PC-3 (cell line): ENCODE results near the gene CEACAM7. TPM values are rescaled to one million over a fixed set of nuclear protein-coding genes. Genes with fewer than 3 reads are reported as not detected.

ENCODE experiments used
- ATAC-seq: fragments of 200-7000 bp; cut with Tn5 transposase; 2 replicates; pipeline ENCODE4 v1.9.1; 2020; ENCODE audit warnings: mild to moderate bottlenecking, moderate library complexity
- BruUV-seq: library from RNA; stranded (reverse); fragments of 400-500 nt; replicated peaks from 2 replicates; lab custom pipeline; 2021; lab: Mats Ljungman, UMichigan
- CTCF ChIA-PET: fragments of 300-600 bp; sonication (Branson Sonifier 250); formaldehyde crosslinking; loops from one replicate; lab custom pipeline; 2022; ENCODE audit warnings: antibody characterized with exemption; lab: Charles Lee
- POLR2A ChIA-PET: fragments of 300-600 bp; sonication (Branson Sonifier 250); formaldehyde crosslinking; loops from one replicate; lab custom pipeline; 2022; ENCODE audit warnings: antibody characterized with exemption; ENCODE audit not compliant: unreplicated experiment; lab: Charles Lee
- DNase-seq: peaks from one replicate; pipeline ENCODE4 v3.0.0-alpha.2; 2015
- H2AFZ ChIP-seq: fragments of 300-600 bp; sonication (generic); 2 replicates; pipeline ENCODE4 v1.6.0; 2016; ENCODE audit warnings: antibody characterized with exemption, low read length
- H3F3A ChIP-seq: fragments of 300-600 bp; sonication (generic); one replicate; pipeline ENCODE4 v1.6.0; 2017; ENCODE audit warnings: antibody characterized with exemption, low read length, control low read depth, mild to moderate bottlenecking; ENCODE audit not compliant: unreplicated experiment
- H3K27ac ChIP-seq: fragments of 300-600 bp; sonication (generic); 2 replicates; pipeline ENCODE4 v1.5.1; 2016; ENCODE audit warnings: mild to moderate bottlenecking, low read length
- H3K27me3 ChIP-seq: fragments of 300-600 bp; sonication (generic); 2 replicates; pipeline ENCODE4 v1.6.1; 2016; ENCODE audit warnings: low read length, mixed read lengths
- H3K36me3 ChIP-seq: fragments of 300-600 bp; sonication (generic); 2 replicates; pipeline ENCODE4 v1.6.1; 2016; ENCODE audit warnings: low read depth, mixed run types, low read length, mixed read lengths
- H3K4me1 ChIP-seq: fragments of 300-600 bp; sonication (generic); 2 replicates; pipeline ENCODE4 v1.5.1; 2016; ENCODE audit warnings: low read length; ENCODE audit not compliant: insufficient read depth
- H3K4me2 ChIP-seq: fragments of 300-600 bp; sonication (generic); 2 replicates; pipeline ENCODE4 v1.6.0; 2016; ENCODE audit warnings: low read length
- H3K4me3 ChIP-seq: fragments of 300-600 bp; sonication (generic); 2 replicates; pipeline ENCODE4 v1.5.1; 2016; ENCODE audit warnings: mild to moderate bottlenecking, low read length, mixed read lengths
- H3K79me2 ChIP-seq: fragments of 300-600 bp; sonication (generic); 2 replicates; pipeline ENCODE4 v1.6.1; 2017; ENCODE audit warnings: low read length, mixed read lengths
- H3K9ac ChIP-seq: fragments of 300-600 bp; sonication (generic); 2 replicates; pipeline ENCODE4 v1.6.0; 2016; ENCODE audit warnings: mild to moderate bottlenecking, low read length
- H3K9me2 ChIP-seq: fragments of 300-600 bp; sonication (generic); replicated peaks from 2 replicates; pipeline ENCODE4 v1.6.1; 2016; ENCODE audit warnings: mixed run types, low read length, mixed read lengths
- H3K9me3 ChIP-seq: fragments of 300-600 bp; sonication (generic); 2 replicates; pipeline ENCODE4 v1.6.1; 2016; ENCODE audit warnings: low read length, mixed read lengths
- H4K20me1 ChIP-seq: fragments of 300-600 bp; sonication (generic); 2 replicates; pipeline ENCODE4 v1.6.1; 2016; ENCODE audit warnings: low read length, mixed read lengths
- EZH2 ChIP-seq: fragments of 300-600 bp; sonication (generic); IDR thresholded peaks from one replicate; pipeline ENCODE4 v1.6.1; 2017; ENCODE audit warnings: antibody characterized with exemption, mild to moderate bottlenecking, low read length; ENCODE audit not compliant: unreplicated experiment
- EZH2phosphoT487 ChIP-seq: fragments of 300-600 bp; sonication (generic); IDR thresholded peaks from 2 replicates; pipeline ENCODE4 v1.6.1; 2018; ENCODE audit warnings: mild to moderate bottlenecking, antibody characterized with exemption, low read length, borderline replicate concordance
- intact Hi-C: fragments of 100-400 bp; cut with micrococcal nuclease; formaldehyde crosslinking; loops from 2 replicates; pipeline ENCODE4 v1.9.0; 2023
- total RNA-seq: library from RNA; depleted of rRNA; stranded (reverse); fragments of >200 nt; gene quantifications from 2 replicates; pipeline ENCODE4 v1.2.3, GENCODE V29; 2014
- TF ChIP-seq, protein P1 (sequence below): fragments of 300-600 bp; sonication (generic); conservative IDR thresholded peaks from 2 replicates; pipeline ENCODE4 v1.5.1; 2017; ENCODE audit warnings: antibody characterized with exemption, low read depth, mild to moderate bottlenecking, low read length

Gene CEACAM7
- total RNA-seq, 1 experiment from 2014 or later, result not detected

DNA sequence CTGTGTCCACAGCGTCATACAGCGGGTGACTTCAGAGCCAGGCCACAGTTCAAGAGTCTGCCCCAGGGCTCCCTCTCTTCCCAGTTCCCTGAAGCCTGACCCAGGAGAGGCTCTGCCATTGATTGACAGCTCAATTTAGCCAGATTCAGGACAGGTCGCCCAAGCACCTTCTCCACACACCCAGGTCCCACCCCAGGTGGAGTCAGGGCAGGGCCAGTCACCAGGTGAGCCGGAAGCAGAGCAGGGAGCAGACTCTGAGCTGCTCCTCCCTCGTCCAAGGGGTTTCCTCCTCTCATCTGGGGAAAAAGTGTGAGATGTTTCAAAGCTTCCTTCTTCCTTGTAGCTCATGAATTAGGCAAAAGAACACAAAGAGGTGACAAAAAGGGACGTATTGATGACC is 5.6 kb downstream of the CEACAM7 start:
- TF ChIP-seq, protein P1, sequence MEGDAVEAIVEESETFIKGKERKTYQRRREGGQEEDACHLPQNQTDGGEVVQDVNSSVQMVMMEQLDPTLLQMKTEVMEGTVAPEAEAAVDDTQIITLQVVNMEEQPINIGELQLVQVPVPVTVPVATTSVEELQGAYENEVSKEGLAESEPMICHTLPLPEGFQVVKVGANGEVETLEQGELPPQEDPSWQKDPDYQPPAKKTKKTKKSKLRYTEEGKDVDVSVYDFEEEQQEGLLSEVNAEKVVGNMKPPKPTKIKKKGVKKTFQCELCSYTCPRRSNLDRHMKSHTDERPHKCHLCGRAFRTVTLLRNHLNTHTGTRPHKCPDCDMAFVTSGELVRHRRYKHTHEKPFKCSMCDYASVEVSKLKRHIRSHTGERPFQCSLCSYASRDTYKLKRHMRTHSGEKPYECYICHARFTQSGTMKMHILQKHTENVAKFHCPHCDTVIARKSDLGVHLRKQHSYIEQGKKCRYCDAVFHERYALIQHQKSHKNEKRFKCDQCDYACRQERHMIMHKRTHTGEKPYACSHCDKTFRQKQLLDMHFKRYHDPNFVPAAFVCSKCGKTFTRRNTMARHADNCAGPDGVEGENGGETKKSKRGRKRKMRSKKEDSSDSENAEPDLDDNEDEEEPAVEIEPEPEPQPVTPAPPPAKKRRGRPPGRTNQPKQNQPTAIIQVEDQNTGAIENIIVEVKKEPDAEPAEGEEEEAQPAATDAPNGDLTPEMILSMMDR, result no peak
- TF ChIP-seq EZH2phosphoT487, result no peak
- H3F3A ChIP-seq, result no peaks in the 10 kb centered on the region
- intact Hi-C loops, result no loop called here
- H3K4me3 ChIP-seq, result no peak overlapping the region
- CTCF ChIA-PET, result no interaction called here
- ATAC-seq (no peak), DNase-seq (no peak)
- no TSS peak for BruUV-seq
- no peaks in the 10 kb centered on the region for H3K36me3 ChIP-seq
- H3K27me3 ChIP-seq, result peaks cover 56% of the 10 kb centered on the region
- H2AFZ ChIP-seq, result no peak overlapping the region
- H3K9me3 ChIP-seq, result no peaks in the 10 kb centered on the region
- no peaks in the 10 kb centered on the region for H3K9me2 ChIP-seq
- POLR2A ChIA-PET, result no interaction called here
- H3K27ac ChIP-seq, result no peak overlapping the region
- no peak overlapping the region for H3K4me2 ChIP-seq
- H4K20me1 ChIP-seq, result no peaks in the 10 kb centered on the region
- no peaks in the 10 kb centered on the region for H3K79me2 ChIP-seq
- H3K4me1 ChIP-seq, result no peaks in the 10 kb centered on the region
- no peak overlapping the region for H3K9ac ChIP-seq

DNA sequence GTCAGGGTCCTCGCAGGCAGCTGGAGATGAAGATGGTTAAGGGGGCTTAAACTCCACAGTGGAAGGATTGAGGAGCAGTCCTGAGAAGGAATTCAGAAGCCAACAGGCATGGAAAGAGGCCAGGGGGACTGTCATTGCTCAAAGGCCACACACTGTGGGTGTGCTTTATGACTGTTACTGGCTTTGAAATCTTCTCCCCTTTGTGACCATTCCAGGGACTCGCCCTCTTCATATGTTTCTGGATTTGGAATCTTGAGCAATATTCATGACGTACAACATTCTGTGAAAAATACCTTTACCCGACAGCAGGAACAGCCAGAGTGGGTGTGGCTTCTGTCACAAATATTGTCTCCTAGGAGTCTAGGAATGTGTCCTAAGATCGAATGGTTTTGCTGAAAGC is 16.6 kb downstream of the CEACAM7 start:
- no peaks in the 10 kb centered on the region for H3K36me3 ChIP-seq
- no peaks in the 10 kb centered on the region for H3K79me2 ChIP-seq
- TF ChIP-seq EZH2phosphoT487, result no peak
- TF ChIP-seq, protein P1, result no peak
- no peak for TF ChIP-seq EZH2
- POLR2A ChIA-PET, result no interaction called here
- CTCF ChIA-PET, result no interaction called here
- BruUV-seq, result no TSS peak
- H2AFZ ChIP-seq, result no peak overlapping the region
- peaks cover 56% of the 10 kb centered on the region for H3K27me3 ChIP-seq
- H3K9me3 ChIP-seq, result no peaks in the 10 kb centered on the region
- no peak overlapping the region for H3K4me3 ChIP-seq
- H4K20me1 ChIP-seq, result no peaks in the 10 kb centered on the region
- no peaks in the 10 kb centered on the region for H3K9me2 ChIP-seq
- H3K27ac ChIP-seq, result no peak overlapping the region
- H3K4me1 ChIP-seq, result no peaks in the 10 kb centered on the region
- intact Hi-C loops, result no loop called here
- no peaks in the 10 kb centered on the region for H3F3A ChIP-seq
- DNase-seq (no peak), ATAC-seq (no peak)
- no peak overlapping the region for H3K9ac ChIP-seq
- H3K4me2 ChIP-seq, result no peak overlapping the region

DNA sequence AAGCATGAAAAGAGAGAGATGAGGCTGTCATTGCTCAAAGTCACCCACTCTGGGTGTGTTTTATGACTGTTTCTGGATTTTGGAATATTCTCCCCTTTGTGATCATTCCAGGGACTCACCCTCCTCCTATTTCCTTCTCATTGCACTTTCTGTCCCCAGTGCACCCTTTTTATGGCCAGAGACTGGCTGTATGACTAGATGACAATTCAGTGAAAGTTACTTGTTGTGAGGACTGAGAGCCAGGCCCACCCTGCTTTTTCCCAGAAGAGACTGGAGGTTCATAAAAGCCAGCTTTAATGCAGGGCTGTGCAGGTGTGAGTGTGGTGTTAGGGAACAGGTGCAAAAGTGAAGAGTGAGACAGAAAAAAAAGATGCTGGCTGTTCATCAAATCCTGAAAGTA is 17.3 kb downstream of the CEACAM7 start:
- Histone ChIP-seq H3K4me1 (no peaks in the 10 kb centered on the region), H3K9me3 (peaks cover 5% of the 10 kb centered on the region; the same call in 1 of the 2 replicates), H3K27me3 (peaks cover 52% of the 10 kb centered on the region), H3F3A (no peaks in the 10 kb centered on the region), H4K20me1 (no peaks in the 10 kb centered on the region), H3K9ac (no peak overlapping the region), H3K9me2 (no peaks in the 10 kb centered on the region), H3K79me2 (no peaks in the 10 kb centered on the region), H3K4me2 (no peak overlapping the region), H2AFZ (no peak overlapping the region), H3K4me3 (no peak overlapping the region), H3K36me3 (no peaks in the 10 kb centered on the region), H3K27ac (no peak overlapping the region)
- POLR2A ChIA-PET, result no interaction called here
- BruUV-seq, result no TSS peak
- TF ChIP-seq EZH2phosphoT487, result no peak
- intact Hi-C loops, result no loop called here
- ATAC-seq (no peak), DNase-seq (no peak)
- CTCF ChIA-PET, result interaction anchor here (0.6 kb wide), 1 partner anchor 61 kb away, joined by 3 read pairs; no protein-coding TSS in a partner anchor
